Measurements from ENCODE around the gene TLN1.

Gene TLN1

GRCh38 chr9:35691334-35691650 is 40.7 kb downstream of the TLN1 start:
- no peaks in the 10 kb centered on the region for H3K9me3 ChIP-seq (ENCODE audit: control insufficient read depth in 2 of 2, low read length in 2 of 2)
- peak overlapping the region; percentile 100 for H3K27ac ChIP-seq (ENCODE audit: low read length)
- H3K4me1 ChIP-seq (ENCODE audit: control insufficient read depth, insufficient read depth, low read length), result peaks cover 21% of the 10 kb centered on the region
- H3K36me3 ChIP-seq (ENCODE audit: control insufficient read depth in 2 of 2, insufficient read depth in 2 of 2, low read length in 2 of 2), result peaks cover 19 to 30% of the 10 kb centered on the region in 2 donors
- peak overlapping the region; percentile 70 to 92 for H3K4me3 ChIP-seq (ENCODE audit: low read length in 2 of 2)
- no peaks in the 10 kb centered on the region for H3K27me3 ChIP-seq (ENCODE audit: control insufficient read depth in 1 of 2, insufficient read depth in 2 of 2, low read length in 2 of 2)
- H3K9ac ChIP-seq (ENCODE audit: low read length in 2 of 2), result peak overlapping the region; percentile 98

GRCh38 chr9:35690614-35691333 is 41.2 kb downstream of the TLN1 start:
- Histone ChIP-seq H3K4me3 (ENCODE audit: low read length in 2 of 2) (peak overlapping the region; percentile 77 to 92), H3K27ac (ENCODE audit: low read length) (peak overlapping the region; percentile 100), H3K27me3 (ENCODE audit: control insufficient read depth in 1 of 2, insufficient read depth in 2 of 2, low read length in 2 of 2) (no peaks in the 10 kb centered on the region), H3K4me1 (ENCODE audit: control insufficient read depth, insufficient read depth, low read length) (peaks cover 22% of the 10 kb centered on the region), H3K36me3 (ENCODE audit: control insufficient read depth in 2 of 2, insufficient read depth in 2 of 2, low read length in 2 of 2) (peaks cover 18 to 29% of the 10 kb centered on the region in 2 donors), H3K9ac (ENCODE audit: low read length in 2 of 2) (peak overlapping the region; percentile 98 to 99), H3K9me3 (ENCODE audit: control insufficient read depth in 2 of 2, low read length in 2 of 2) (no peaks in the 10 kb centered on the region)

- peak overlapping the region; percentile 86 to 99 for H3K9ac ChIP-seq (ENCODE audit: low read length in 2 of 2)
- no peaks in the 10 kb centered on the region for H3K9me3 ChIP-seq (ENCODE audit: control insufficient read depth in 2 of 2, low read length in 2 of 2)
- peak overlapping the region; percentile 100 for H3K27ac ChIP-seq (ENCODE audit: low read length)
- H3K36me3 ChIP-seq (ENCODE audit: control insufficient read depth in 2 of 2, insufficient read depth in 2 of 2, low read length in 2 of 2), result peaks cover 22 to 32% of the 10 kb centered on the region in 2 donors
- H3K4me3 ChIP-seq (ENCODE audit: low read length in 2 of 2), result peak overlapping the region; percentile 77 to 92
- peaks cover 26% of the 10 kb centered on the region for H3K4me1 ChIP-seq (ENCODE audit: control insufficient read depth, insufficient read depth, low read length)
- H3K27me3 ChIP-seq (ENCODE audit: control insufficient read depth in 1 of 2, insufficient read depth in 2 of 2, low read length in 2 of 2), result no peaks in the 10 kb centered on the region
Measured at GRCh38 chr9:35690294-35690613, 41.7 kb downstream of the TLN1 start.

GRCh38 chr9:35689542-35690293 is 42.3 kb downstream of the TLN1 start, which contains the start of gene TPM2:
Gene TPM2 (minus strand): TSS chr9:35689925. CDS start chr9:35689817, 108 bp downstream.
- peak within 1 kb of the TSS; percentile 100 for H3K27ac ChIP-seq (ENCODE audit: low read length)
- H3K9ac ChIP-seq (ENCODE audit: low read length in 2 of 2), result peak within 1 kb of the TSS; percentile 99
- peaks cover 29% of the 10 kb centered on the region for H3K4me1 ChIP-seq (ENCODE audit: control insufficient read depth, insufficient read depth, low read length)
- no peaks in the 10 kb centered on the region for H3K27me3 ChIP-seq (ENCODE audit: control insufficient read depth in 1 of 2, insufficient read depth in 2 of 2, low read length in 2 of 2)
- no peaks in the 10 kb centered on the region for H3K9me3 ChIP-seq (ENCODE audit: control insufficient read depth in 2 of 2, low read length in 2 of 2)
- H3K4me3 ChIP-seq (ENCODE audit: low read length in 2 of 2), result peak within 1 kb of the TSS; percentile 92 to 95
- H3K36me3 ChIP-seq (ENCODE audit: control insufficient read depth in 2 of 2, insufficient read depth in 2 of 2, low read length in 2 of 2), result peaks cover 28 to 37% of the 10 kb centered on the region in 2 donors

- H3K4me1 ChIP-seq (ENCODE audit: control insufficient read depth, insufficient read depth, low read length), result peaks cover 36% of the 10 kb centered on the region
- H3K27me3 ChIP-seq (ENCODE audit: control insufficient read depth in 1 of 2, insufficient read depth in 2 of 2, low read length in 2 of 2), result no peaks in the 10 kb centered on the region
- H3K9ac ChIP-seq (ENCODE audit: low read length in 2 of 2), result peak overlapping the region; percentile 99
- H3K27ac ChIP-seq (ENCODE audit: low read length), result peak overlapping the region; percentile 100
- H3K4me3 ChIP-seq (ENCODE audit: low read length in 2 of 2), result peak overlapping the region; percentile 92 to 95
- H3K9me3 ChIP-seq (ENCODE audit: control insufficient read depth in 2 of 2, low read length in 2 of 2), result no peaks in the 10 kb centered on the region
- H3K36me3 ChIP-seq (ENCODE audit: control insufficient read depth in 2 of 2, insufficient read depth in 2 of 2, low read length in 2 of 2), result peaks cover 34 to 46% of the 10 kb centered on the region in 2 donors
Measured at GRCh38 chr9:35688558-35689541, 43.1 kb downstream of the TLN1 start.

GRCh38 chr9:35687972-35688557 is 43.9 kb downstream of the TLN1 start:
- Histone ChIP-seq H3K27ac (ENCODE audit: low read length) (peak overlapping the region; percentile 100), H3K9ac (ENCODE audit: low read length in 2 of 2) (peak overlapping the region; percentile 99), H3K27me3 (ENCODE audit: control insufficient read depth in 1 of 2, insufficient read depth in 2 of 2, low read length in 2 of 2) (no peaks in the 10 kb centered on the region), H3K4me3 (ENCODE audit: low read length in 2 of 2) (peak overlapping the region; percentile 92 to 95), H3K4me1 (ENCODE audit: control insufficient read depth, insufficient read depth, low read length) (peaks cover 44% of the 10 kb centered on the region), H3K9me3 (ENCODE audit: control insufficient read depth in 2 of 2, low read length in 2 of 2) (no peaks in the 10 kb centered on the region), H3K36me3 (ENCODE audit: control insufficient read depth in 2 of 2, insufficient read depth in 2 of 2, low read length in 2 of 2) (peaks cover 42 to 54% of the 10 kb centered on the region in 2 donors)

- peak overlapping the region; percentile 100 for H3K27ac ChIP-seq (ENCODE audit: low read length)
- peaks cover 50 to 61% of the 10 kb centered on the region in 2 donors for H3K36me3 ChIP-seq (ENCODE audit: control insufficient read depth in 2 of 2, insufficient read depth in 2 of 2, low read length in 2 of 2)
- no peaks in the 10 kb centered on the region for H3K9me3 ChIP-seq (ENCODE audit: control insufficient read depth in 2 of 2, low read length in 2 of 2)
- peaks cover 52% of the 10 kb centered on the region for H3K4me1 ChIP-seq (ENCODE audit: control insufficient read depth, insufficient read depth, low read length)
- peak overlapping the region; percentile 99 for H3K9ac ChIP-seq (ENCODE audit: low read length in 2 of 2)
- H3K27me3 ChIP-seq (ENCODE audit: control insufficient read depth in 1 of 2, insufficient read depth in 2 of 2, low read length in 2 of 2), result no peaks in the 10 kb centered on the region
- H3K4me3 ChIP-seq (ENCODE audit: low read length in 2 of 2), result peak overlapping the region; percentile 92 to 95
Measured at GRCh38 chr9:35687306-35687705, 44.7 kb downstream of the TLN1 start.

GRCh38 chr9:35686222-35687203 is 45.5 kb downstream of the TLN1 start:
- H3K27me3 ChIP-seq (ENCODE audit: control insufficient read depth in 1 of 2, insufficient read depth in 2 of 2, low read length in 2 of 2), result no peaks in the 10 kb centered on the region
- peaks cover 57 to 67% of the 10 kb centered on the region in 2 donors for H3K36me3 ChIP-seq (ENCODE audit: control insufficient read depth in 2 of 2, insufficient read depth in 2 of 2, low read length in 2 of 2)
- peaks cover 53% of the 10 kb centered on the region for H3K4me1 ChIP-seq (ENCODE audit: control insufficient read depth, insufficient read depth, low read length)
- peak overlapping the region; percentile 99 for H3K9ac ChIP-seq (ENCODE audit: low read length in 2 of 2)
- H3K9me3 ChIP-seq (ENCODE audit: control insufficient read depth in 2 of 2, low read length in 2 of 2), result no peaks in the 10 kb centered on the region
- peak overlapping the region; percentile 92 to 95 for H3K4me3 ChIP-seq (ENCODE audit: low read length in 2 of 2)
- H3K27ac ChIP-seq (ENCODE audit: low read length), result peak overlapping the region; percentile 100

- H3K9ac ChIP-seq (ENCODE audit: low read length in 2 of 2), result peak overlapping the region; percentile 72 to 86
- H3K36me3 ChIP-seq (ENCODE audit: control insufficient read depth in 2 of 2, insufficient read depth in 2 of 2, low read length in 2 of 2), result peaks cover 57 to 69% of the 10 kb centered on the region in 2 donors
- no peaks in the 10 kb centered on the region for H3K9me3 ChIP-seq (ENCODE audit: control insufficient read depth in 2 of 2, low read length in 2 of 2)
- peak overlapping the region; percentile 100 for H3K27ac ChIP-seq (ENCODE audit: low read length)
- peak overlapping the region; percentile 92 to 95 for H3K4me3 ChIP-seq (ENCODE audit: low read length in 2 of 2)
- H3K4me1 ChIP-seq (ENCODE audit: control insufficient read depth, insufficient read depth, low read length), result peaks cover 53% of the 10 kb centered on the region
- no peaks in the 10 kb centered on the region for H3K27me3 ChIP-seq (ENCODE audit: control insufficient read depth in 1 of 2, insufficient read depth in 2 of 2, low read length in 2 of 2)
Measured at GRCh38 chr9:35685506-35685905, 46.5 kb downstream of the TLN1 start.

Measured in stomach smooth muscle (tissue), 2 donors.